HepG2 (cell line): Measurements from ENCODE around the gene GPR162. TPM values are rescaled to one million over a fixed set of nuclear protein-coding genes. Genes with fewer than 3 reads are reported as not detected.

Source experiments
- ARID5B ChIP-seq: IDR thresholded peaks from 2 replicates; pipeline ENCODE4 v1.4.0; 2020; ENCODE audit warnings: mild to moderate bottlenecking, missing genetic modification reagents
- DBP ChIP-seq: sonication (generic); formaldehyde crosslinking; IDR thresholded peaks from 2 replicates; pipeline ENCODE4 v1.4.0; 2020; ENCODE audit warnings: missing genetic modification reagents; ENCODE audit errors: not compliant biosample characterization
- DRAP1 ChIP-seq: IDR thresholded peaks from 2 replicates; pipeline ENCODE4 v1.6.1; 2016; ENCODE audit warnings: missing genetic modification reagents, missing compliant biosample characterization
- HINFP ChIP-seq: sonication (generic); formaldehyde crosslinking; IDR thresholded peaks from 2 replicates; pipeline ENCODE4 v1.4.0; 2020; ENCODE audit warnings: low read depth, mild to moderate bottlenecking, missing genetic modification reagents
- HNRNPL ChIP-seq: fragments of 200-400 bp; formaldehyde crosslinking; IDR thresholded peaks from 2 replicates; pipeline ENCODE4 v1.6.1; 2017; ENCODE audit warnings: mild to moderate bottlenecking, low read depth, low read length
- HOXD1 ChIP-seq: sonication (generic); formaldehyde crosslinking; IDR thresholded peaks from 2 replicates; pipeline ENCODE4 v1.5.0; 2020; ENCODE audit warnings: missing genetic modification reagents
- KMT2B ChIP-seq: IDR thresholded peaks from 2 replicates; pipeline ENCODE4 v1.6.1; 2016; ENCODE audit warnings: missing genetic modification reagents, missing compliant biosample characterization
- PHF21A ChIP-seq: sonication (generic); formaldehyde crosslinking; IDR thresholded peaks from 2 replicates; pipeline ENCODE4 v1.5.0; 2020; ENCODE audit warnings: mild to moderate bottlenecking, missing genetic modification reagents
- PRDM15 ChIP-seq: sonication (generic); formaldehyde crosslinking; IDR thresholded peaks from 2 replicates; pipeline ENCODE4 v1.4.0; 2020; ENCODE audit warnings: missing genetic modification reagents
- TRIM24 ChIP-seq: sonication (generic); formaldehyde crosslinking; IDR thresholded peaks from 2 replicates; pipeline ENCODE4 v1.8.0; 2022; ENCODE audit warnings: mild to moderate bottlenecking, missing genetic modification reagents
- YY1 ChIP-seq: IDR thresholded peaks from 2 replicates; pipeline ENCODE4 v1.6.1; 2011; ENCODE audit warnings: low read length, low read depth, moderate library complexity, mild to moderate bottlenecking; ENCODE audit not compliant: insufficient read depth, insufficient replicate concordance
- ZNF280B ChIP-seq: sonication (generic); formaldehyde crosslinking; IDR thresholded peaks from 2 replicates; pipeline ENCODE4 v1.5.0; 2020; ENCODE audit warnings: missing genetic modification reagents, mild to moderate bottlenecking, borderline replicate concordance
- ZNF816 ChIP-seq: sonication (generic); formaldehyde crosslinking; IDR thresholded peaks from 2 replicates; pipeline ENCODE4 v1.8.0; 2022; ENCODE audit warnings: missing genetic modification reagents, mild to moderate bottlenecking, borderline replicate concordance
- polyA plus RNA-seq, 8 experiments: library from polyadenylated mRNA; depleted of rRNA in 3 of 8; stranded (reverse) in 7 of 8; unstranded in 1 of 8; fragments of >200 nt; fragmentation: Illumina TruSeq in 4 of 8; extraction: Trizol in 4 of 8; gene quantifications; 2 replicates each; pipeline versions ENCODE4 v1.2.1 to v1.2.3, GENCODE V29; 2011 to 2016; ENCODE audit warnings: low read depth in 4 of 8, missing spikeins in 1 of 8, mixed read lengths in 1 of 8; ENCODE audit not compliant: insufficient read depth in 1 of 8
- total RNA-seq, 5 experiments: library from RNA; depleted of rRNA; stranded (reverse); fragments of >200 nt; fragmentation: Illumina TruSeq; extraction: Trizol; gene quantifications; 2 replicates each; pipeline ENCODE4 v1.2.3, GENCODE V29; 2016; ENCODE audit warnings: low read depth in 1 of 5

Gene GPR162
- total and polyA plus RNA-seq, 2 of the 13 experiments (the other 11 are each of a cell fraction or from before 2014, with no cell fraction given) = 0.08 TPM; not detected in 1

- peak; percentile 58; the same call in 1 of the 2 replicates for TF ChIP-seq HNRNPL
- no peak for TF ChIP-seq DBP
- no peak for TF ChIP-seq ZNF280B (CRISPR knock-in tag)
- TF ChIP-seq PRDM15 (CRISPR knock-in tag) = no peak
- no peak for TF ChIP-seq TRIM24 (CRISPR knock-in tag)
- TF ChIP-seq HOXD1 = no peak
- TF ChIP-seq DRAP1 = no peak
- TF ChIP-seq ZNF816 = no peak
- TF ChIP-seq PHF21A = no peak
- TF ChIP-seq YY1 = no peak
- TF ChIP-seq ARID5B (CRISPR knock-in tag) = no peak
- no peak for TF ChIP-seq KMT2B
- TF ChIP-seq HINFP (CRISPR knock-in tag) = no peak
Measured at GRCh38 chr12:6866920-6867412, 45.3 kb downstream of the GPR162 start (continued).
